ENCODE results near the gene GHR. TPM values are rescaled to one million over a fixed set of nuclear protein-coding genes. Genes with fewer than 3 reads are reported as not detected.

The GHR gene
- total RNA-seq, 1 donor from 2014 or later, result 0.17 TPM

GRCh38 chr5:42526179-42526578 lies 102.9 kb downstream of the GHR start:
- H3K4me3 ChIP-seq (ENCODE audit: low read depth, low read length), result no peak overlapping the region
- no peak for DNase-seq (ENCODE audit: low read depth)
- TF ChIP-seq CTCF (conservative IDR thresholded peaks at IDR 0.05; ENCODE audit: low read depth, low read length), result no peak

- no peak for TF ChIP-seq CTCF (conservative IDR thresholded peaks at IDR 0.05; ENCODE audit: low read depth, low read length)
- no peak overlapping the region for H3K4me3 ChIP-seq (ENCODE audit: low read depth, low read length)
- no peak for DNase-seq (ENCODE audit: low read depth)
Observed at GRCh38 chr5:42531611-42532010, 108.4 kb downstream of the GHR start.

- no peak for DNase-seq (ENCODE audit: low read depth)
- no peak overlapping the region for H3K4me3 ChIP-seq (ENCODE audit: low read depth, low read length)
- TF ChIP-seq CTCF (conservative IDR thresholded peaks at IDR 0.05; ENCODE audit: low read depth, low read length), result no peak
Observed at GRCh38 chr5:42542106-42542505, 118.9 kb downstream of the GHR start.

- TF ChIP-seq CTCF (conservative IDR thresholded peaks at IDR 0.05; ENCODE audit: low read depth, low read length), result no peak
- no peak for DNase-seq (ENCODE audit: low read depth)
- no peak overlapping the region for H3K4me3 ChIP-seq (ENCODE audit: low read depth, low read length)
Observed at GRCh38 chr5:42543774-42544173, 120.5 kb downstream of the GHR start.

- no peak overlapping the region for H3K4me3 ChIP-seq (ENCODE audit: low read depth, low read length)
- DNase-seq (ENCODE audit: low read depth), result no peak
- TF ChIP-seq CTCF (conservative IDR thresholded peaks at IDR 0.05; ENCODE audit: low read depth, low read length), result no peak
Observed at GRCh38 chr5:42545038-42545437, 121.8 kb downstream of the GHR start.

GRCh38 chr5:42547141-42547540 lies 123.9 kb downstream of the GHR start:
- peak; percentile 25 for DNase-seq (ENCODE audit: low read depth)
- H3K4me3 ChIP-seq (ENCODE audit: low read depth, low read length), result no peak overlapping the region

More at GRCh38 chr5:42547141-42547540, 123.9 kb downstream of the GHR start:
- TF ChIP-seq CTCF (conservative IDR thresholded peaks at IDR 0.05; ENCODE audit: low read depth, low read length), result no peak
